B cell (primary cell): Measurements from ENCODE around the gene FCER1A.

Experiments
- CTCF ChIP-seq: fragments of 200-600 bp; IDR thresholded peaks from one replicate; pipeline ENCODE4 v1.8.0; 2022; ENCODE audit warnings: antibody characterized with exemption, mild to moderate bottlenecking
- EZH2 ChIP-seq: IDR thresholded peaks from 2 replicates; pipeline ENCODE4 v1.6.1; 2012; ENCODE audit warnings: borderline replicate concordance, low read depth, mild to moderate bottlenecking, moderate library complexity, low read length; ENCODE audit not compliant: insufficient read depth, poor library complexity, severe bottlenecking

GRCh38 chr1:159275891-159276290 is 26.2 kb upstream of the FCER1A start:
- TF ChIP-seq CTCF (no peak), EZH2 (no peak)
